ENCODE results near the gene CLSTN1.

Gene CLSTN1

DNA sequence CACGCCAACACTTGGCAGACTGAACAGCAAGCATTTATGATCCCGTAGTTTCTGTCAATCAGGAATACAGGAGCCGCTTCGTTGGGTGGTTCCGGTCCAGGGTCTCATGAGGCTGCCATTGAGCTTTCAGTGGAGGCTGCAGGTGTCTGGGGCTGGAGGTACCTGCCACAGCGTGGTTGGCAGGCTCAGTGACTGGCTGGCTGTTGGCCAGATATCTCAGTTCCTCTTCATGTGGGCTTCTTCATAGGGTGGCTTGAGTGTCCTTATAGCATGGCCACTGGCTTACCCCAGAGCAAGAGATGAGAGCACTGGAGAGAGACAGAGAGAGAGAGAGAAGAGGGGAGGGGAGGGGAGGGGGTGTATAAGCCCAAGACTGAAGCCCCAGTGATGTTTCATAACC is 142.9 kb downstream of the CLSTN1 start:
- Histone ChIP-seq H3K9me2 (replicated peaks; ENCODE audit: insufficient read depth, low read length) (no peaks in the 10 kb centered on the region), H4K20me1 (ENCODE audit: low read depth, low read length) (no peaks in the 10 kb centered on the region), H3K27ac (ENCODE audit: low read depth, low read length) (peak overlapping the region; percentile 44; the same call in 1 of the 2 replicates), H3K4me3 (ENCODE audit: insufficient read depth, low read length, poor library complexity, severe bottlenecking) (no peak overlapping the region), H3F3A (ENCODE audit: insufficient read depth) (peaks cover 10% of the 10 kb centered on the region), H3K27me3 (ENCODE audit: low read length) (no peaks in the 10 kb centered on the region), H2AFZ (ENCODE audit: low read depth, low read length, severe bottlenecking) (no peak overlapping the region), H3K79me2 (ENCODE audit: insufficient read depth, low read length) (peaks cover 21% of the 10 kb centered on the region), H3K36me3 (ENCODE audit: low read length) (no peaks in the 10 kb centered on the region), H3K9me3 (ENCODE audit: insufficient read depth, low read length) (no peaks in the 10 kb centered on the region), H3K9ac (ENCODE audit: low read length) (no peak overlapping the region), H3K4me2 (ENCODE audit: low read depth, low read length, poor library complexity, severe bottlenecking) (peak overlapping the region; percentile 28)
- no peak for TF ChIP-seq EZH2phosphoT487 (conservative IDR thresholded peaks at IDR 0.05; ENCODE audit: low read length)
- TF ChIP-seq, protein P1, sequence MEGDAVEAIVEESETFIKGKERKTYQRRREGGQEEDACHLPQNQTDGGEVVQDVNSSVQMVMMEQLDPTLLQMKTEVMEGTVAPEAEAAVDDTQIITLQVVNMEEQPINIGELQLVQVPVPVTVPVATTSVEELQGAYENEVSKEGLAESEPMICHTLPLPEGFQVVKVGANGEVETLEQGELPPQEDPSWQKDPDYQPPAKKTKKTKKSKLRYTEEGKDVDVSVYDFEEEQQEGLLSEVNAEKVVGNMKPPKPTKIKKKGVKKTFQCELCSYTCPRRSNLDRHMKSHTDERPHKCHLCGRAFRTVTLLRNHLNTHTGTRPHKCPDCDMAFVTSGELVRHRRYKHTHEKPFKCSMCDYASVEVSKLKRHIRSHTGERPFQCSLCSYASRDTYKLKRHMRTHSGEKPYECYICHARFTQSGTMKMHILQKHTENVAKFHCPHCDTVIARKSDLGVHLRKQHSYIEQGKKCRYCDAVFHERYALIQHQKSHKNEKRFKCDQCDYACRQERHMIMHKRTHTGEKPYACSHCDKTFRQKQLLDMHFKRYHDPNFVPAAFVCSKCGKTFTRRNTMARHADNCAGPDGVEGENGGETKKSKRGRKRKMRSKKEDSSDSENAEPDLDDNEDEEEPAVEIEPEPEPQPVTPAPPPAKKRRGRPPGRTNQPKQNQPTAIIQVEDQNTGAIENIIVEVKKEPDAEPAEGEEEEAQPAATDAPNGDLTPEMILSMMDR (IDR thresholded peaks at IDR 0.05; ENCODE audit: insufficient read depth, low read length, poor library complexity, severe bottlenecking), result no peak

DNA sequence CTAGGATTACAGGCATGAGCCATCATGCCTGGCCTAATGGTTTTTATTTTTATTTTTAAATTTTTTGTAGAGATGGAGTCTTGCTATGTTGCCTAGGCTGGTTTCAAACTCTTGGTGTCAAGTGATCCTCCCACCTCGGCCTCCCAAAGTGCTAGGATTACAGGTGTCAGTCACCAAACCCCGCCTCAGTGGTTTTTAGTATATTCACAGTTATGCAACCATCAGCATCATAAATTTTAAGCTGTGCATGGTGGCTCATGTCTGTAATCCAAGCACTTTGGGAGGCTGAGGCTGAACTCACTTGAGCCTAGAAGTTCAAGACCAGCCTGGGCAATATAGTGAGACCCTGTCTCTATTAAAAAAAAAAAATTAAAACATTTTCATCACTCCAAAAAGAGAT is 143.7 kb downstream of the CLSTN1 start:
- H3K36me3 ChIP-seq (ENCODE audit: low read length), result no peaks in the 10 kb centered on the region
- no peak overlapping the region for H3K4me2 ChIP-seq (ENCODE audit: low read depth, low read length, poor library complexity, severe bottlenecking)
- no peaks in the 10 kb centered on the region for H4K20me1 ChIP-seq (ENCODE audit: low read depth, low read length)
- H3F3A ChIP-seq (ENCODE audit: insufficient read depth), result peaks cover 4% of the 10 kb centered on the region; the same call in 1 of the 2 replicates
- H3K9me2 ChIP-seq (replicated peaks; ENCODE audit: insufficient read depth, low read length), result no peaks in the 10 kb centered on the region
- no peak overlapping the region for H3K4me3 ChIP-seq (ENCODE audit: insufficient read depth, low read length, poor library complexity, severe bottlenecking)
- no peak overlapping the region for H2AFZ ChIP-seq (ENCODE audit: low read depth, low read length, severe bottlenecking)
- no peaks in the 10 kb centered on the region for H3K27me3 ChIP-seq (ENCODE audit: low read length)
- TF ChIP-seq EZH2phosphoT487 (conservative IDR thresholded peaks at IDR 0.05; ENCODE audit: low read length), result no peak
- TF ChIP-seq, protein P1 (IDR thresholded peaks at IDR 0.05; ENCODE audit: insufficient read depth, low read length, poor library complexity, severe bottlenecking), result no peak
- H3K27ac ChIP-seq (ENCODE audit: low read depth, low read length), result peak overlapping the region; percentile 44; the same call in 1 of the 2 replicates
- peaks cover 21% of the 10 kb centered on the region for H3K79me2 ChIP-seq (ENCODE audit: insufficient read depth, low read length)
- H3K9ac ChIP-seq (ENCODE audit: low read length), result no peak overlapping the region
- no peaks in the 10 kb centered on the region for H3K9me3 ChIP-seq (ENCODE audit: insufficient read depth, low read length)
